HG02943 (cell line): ENCODE data around the gene NOX5.

Source experiments
- ATAC-seq: cut with Tn5 transposase; IDR thresholded peaks from one replicate; pipeline ENCODE4 v1.9.1; 2021; ENCODE audit warnings: mild to moderate bottlenecking, low read depth, moderate library complexity; ENCODE audit not compliant: unreplicated experiment

The NOX5 gene

DNA sequence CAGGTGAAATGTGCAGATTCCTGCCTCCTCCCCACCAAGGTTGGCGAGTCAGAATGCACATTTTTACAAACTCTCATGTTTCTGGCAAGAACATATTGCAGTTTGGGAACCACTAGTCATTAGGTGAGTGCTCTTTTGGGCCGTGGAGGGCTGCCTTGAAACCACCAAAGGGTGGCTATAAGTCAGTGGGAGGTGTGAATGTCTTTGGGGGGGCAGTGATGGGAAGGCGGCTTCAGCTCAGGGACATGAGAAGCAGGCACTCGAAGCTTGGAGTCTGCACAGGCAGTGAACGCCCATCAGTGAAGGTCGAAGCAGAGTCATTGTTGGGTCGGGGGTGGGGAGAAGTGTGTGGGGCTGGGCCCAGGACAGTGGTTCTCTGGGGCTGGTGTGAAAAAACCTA, 1.1 kb downstream of the NOX5 start:
- ATAC-seq: no peak

DNA sequence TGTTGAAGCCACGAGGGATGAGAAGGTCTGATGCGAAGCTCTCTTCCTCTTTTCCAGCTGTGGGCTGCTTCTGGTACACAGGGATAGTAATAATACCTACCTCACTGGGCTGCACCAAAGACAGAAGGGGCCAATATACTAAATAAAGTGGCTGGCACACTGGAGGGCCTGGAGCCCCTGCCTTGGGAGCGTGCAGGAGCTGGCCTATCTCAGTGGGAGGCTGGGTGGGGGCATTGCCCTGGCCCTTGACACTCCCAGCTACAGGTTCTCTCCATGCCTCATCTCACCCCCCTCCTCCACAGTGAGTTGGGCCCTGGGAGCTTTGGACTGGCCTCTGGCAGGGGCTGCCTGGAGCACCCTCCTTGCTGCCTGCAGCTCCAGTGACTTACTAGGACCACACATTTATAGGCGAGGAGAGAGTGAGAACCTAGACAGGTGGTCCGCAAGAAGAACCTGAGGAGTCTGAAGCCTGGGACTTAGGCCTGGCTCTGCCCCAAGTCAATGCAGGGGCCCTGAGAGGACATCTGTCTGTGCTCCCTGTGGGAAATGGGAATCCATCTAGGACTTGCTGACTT, 1.6 kb downstream of the NOX5 start:
- no peak for ATAC-seq

GRCh38 chr15:69017978-69018377, 3.5 kb downstream of the NOX5 start:
- ATAC-seq: no peak

DNA sequence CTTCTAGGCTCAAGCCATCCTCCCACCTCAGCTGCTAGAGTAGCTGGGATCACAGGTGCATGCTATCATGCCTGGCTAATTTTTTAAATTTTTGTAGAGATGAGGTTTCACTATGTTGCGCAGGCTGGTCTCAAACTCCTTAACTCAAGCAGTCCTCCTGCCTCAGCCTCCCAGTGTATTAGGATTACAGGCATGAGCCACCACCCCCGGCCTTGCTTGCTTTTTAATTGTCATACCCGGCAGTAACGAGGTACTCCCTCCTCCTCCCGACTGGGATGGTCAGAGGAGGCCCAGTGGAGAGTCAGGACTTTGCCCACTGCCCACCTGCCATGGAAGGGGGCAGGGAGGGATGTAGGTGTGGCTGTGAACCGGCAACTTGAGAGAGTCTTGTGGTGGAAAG, 4.5 kb downstream of the NOX5 start:
- ATAC-seq: no peak

DNA sequence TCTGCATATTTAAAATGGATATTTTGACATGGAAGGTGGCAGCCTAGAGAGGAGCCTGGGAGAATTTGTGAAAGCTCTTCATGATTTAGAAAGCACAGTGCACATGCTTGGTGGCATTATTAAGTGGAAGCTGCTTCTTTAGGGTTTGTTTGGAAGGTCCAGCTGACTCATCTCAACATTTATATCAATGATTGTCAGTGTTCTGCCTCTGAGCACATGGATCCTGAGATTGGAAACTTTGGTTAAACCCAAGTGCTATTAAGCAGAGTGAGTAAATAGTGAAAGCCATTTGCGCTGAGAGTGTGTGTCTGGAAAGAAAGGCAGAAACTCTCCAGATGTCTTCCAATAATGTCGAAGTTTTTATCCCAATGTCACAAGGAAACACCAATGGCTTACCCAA, 7.4 kb downstream of the NOX5 start:
- no peak for ATAC-seq

DNA sequence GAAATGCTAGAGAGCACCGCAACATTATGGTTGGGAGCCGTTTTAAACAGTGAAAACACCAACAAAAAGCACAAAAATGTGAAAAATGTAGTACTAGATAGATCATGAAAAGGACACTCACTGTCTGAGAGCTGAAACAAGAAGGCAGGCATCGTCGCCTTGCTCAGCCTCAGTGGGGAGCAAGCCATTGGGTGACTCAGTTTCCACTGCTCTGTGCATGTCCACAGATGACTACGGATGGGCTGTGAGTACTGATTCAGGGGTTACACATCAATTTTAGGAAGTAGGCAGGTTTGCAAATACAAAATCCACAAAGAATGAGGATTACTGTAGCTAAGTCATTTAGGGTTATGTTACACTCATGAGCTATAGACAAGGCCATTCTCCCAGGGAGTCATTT, 10.8 kb downstream of the NOX5 start:
- no peak for ATAC-seq

DNA sequence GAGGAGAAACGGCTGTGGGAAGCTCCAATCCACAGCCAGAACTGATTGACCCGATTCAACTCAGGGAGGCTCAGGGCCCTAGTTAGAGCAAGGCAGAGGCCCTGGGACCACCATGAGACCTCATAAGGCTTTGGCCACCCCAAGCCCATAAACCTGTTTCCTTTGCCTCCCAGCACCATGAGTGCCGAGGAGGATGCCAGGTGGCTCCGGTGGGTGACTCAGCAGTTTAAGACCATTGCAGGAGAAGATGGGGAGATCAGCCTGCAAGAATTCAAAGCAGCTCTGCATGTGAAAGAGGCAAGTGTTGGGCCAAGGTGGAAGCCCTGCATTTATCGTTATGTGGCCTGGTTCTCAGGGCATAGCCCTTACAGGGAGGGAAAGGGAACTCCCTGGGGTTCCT, 11.9 kb downstream of the NOX5 start:
- ATAC-seq: no peak

DNA sequence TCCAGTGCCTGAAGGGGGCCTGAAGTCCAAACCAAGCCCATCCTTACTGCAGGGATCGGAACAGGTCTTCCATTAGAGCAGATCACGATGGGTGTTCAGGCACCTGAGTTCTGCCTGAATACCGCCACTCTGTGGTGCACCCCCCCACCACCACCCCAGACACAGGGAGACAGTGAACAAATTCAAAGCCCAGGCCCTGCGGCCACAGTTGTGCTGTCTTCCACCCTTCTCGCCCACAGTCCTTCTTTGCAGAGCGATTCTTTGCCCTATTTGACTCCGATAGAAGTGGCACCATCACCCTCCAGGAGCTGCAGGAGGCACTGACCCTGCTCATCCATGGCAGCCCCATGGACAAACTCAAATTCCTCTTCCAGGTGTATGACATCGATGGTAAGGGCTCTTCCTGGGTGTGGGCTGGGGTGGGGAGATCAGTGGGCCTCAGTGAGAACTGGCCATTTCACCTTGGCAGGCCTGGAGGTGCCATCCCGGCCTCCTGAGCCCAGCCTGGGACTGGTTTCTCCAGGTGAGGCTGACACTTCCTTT, 13.6 kb downstream of the NOX5 start:
- no peak for ATAC-seq

GRCh38 chr15:69031013-69032001, 16.8 kb downstream of the NOX5 start:
- no peak for ATAC-seq

- ATAC-seq: no peak
Measured at GRCh38 chr15:69032031-69032430, 17.5 kb downstream of the NOX5 start.

- no peak for ATAC-seq
Measured at GRCh38 chr15:69032703-69033373, 18.3 kb downstream of the NOX5 start.

DNA sequence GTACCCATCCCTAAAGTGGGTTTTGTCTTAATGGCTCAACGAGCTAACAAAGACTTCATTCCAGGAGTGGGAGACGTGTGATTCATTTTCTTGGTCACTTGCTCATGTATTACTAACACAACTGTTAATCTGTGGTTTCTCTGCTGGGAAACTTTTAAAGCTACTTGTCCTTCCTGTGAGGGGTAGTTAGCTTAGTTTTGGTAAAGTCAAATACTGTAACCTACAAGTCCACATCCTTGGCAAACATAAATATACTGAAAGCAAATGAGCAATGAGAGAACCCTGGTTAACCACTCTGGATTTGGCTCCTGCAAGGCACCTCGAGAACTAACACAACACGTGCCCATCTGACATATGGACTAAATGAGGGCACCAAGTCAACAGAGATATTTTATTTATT, 19.9 kb downstream of the NOX5 start:
- no peak for ATAC-seq

GRCh38 chr15:69035205-69035917, 20.9 kb downstream of the NOX5 start:
- no peak for ATAC-seq

DNA sequence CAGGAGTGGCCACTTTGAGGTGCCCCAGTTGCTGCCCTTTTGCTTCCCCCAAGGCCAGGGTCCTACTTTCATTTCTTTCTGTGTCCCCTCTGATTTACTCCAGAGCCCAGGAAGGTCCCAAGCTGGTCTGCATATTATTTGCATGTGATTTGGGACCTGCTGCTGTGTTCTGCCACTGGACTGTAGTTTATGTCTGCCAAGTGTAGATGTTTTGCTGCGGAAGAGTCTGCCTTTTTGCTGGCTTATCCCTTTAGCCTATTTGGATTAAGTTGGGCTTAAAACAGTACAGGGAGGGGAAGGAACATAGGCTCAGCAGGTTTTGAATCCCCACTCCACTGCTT, 21.4 kb downstream of the NOX5 start:
- ATAC-seq: no peak

DNA sequence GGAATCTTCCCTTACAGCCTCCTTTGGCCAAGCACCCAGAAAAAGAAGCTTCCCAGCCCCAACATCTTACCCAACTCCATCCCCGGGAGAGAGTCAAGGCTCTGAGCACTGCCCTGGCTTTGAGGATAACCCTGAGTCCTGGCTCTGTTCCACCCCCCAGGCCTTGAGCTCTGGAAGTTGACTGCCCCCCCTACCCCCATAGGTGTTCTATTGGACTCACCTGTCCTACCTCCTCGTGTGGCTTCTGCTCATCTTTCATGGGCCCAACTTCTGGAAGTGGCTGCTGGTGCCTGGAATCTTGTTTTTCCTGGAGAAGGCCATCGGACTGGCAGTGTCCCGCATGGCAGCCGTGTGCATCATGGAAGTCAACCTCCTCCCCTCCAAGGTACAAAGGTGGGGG, 22.3 kb downstream of the NOX5 start:
- no peak for ATAC-seq

DNA sequence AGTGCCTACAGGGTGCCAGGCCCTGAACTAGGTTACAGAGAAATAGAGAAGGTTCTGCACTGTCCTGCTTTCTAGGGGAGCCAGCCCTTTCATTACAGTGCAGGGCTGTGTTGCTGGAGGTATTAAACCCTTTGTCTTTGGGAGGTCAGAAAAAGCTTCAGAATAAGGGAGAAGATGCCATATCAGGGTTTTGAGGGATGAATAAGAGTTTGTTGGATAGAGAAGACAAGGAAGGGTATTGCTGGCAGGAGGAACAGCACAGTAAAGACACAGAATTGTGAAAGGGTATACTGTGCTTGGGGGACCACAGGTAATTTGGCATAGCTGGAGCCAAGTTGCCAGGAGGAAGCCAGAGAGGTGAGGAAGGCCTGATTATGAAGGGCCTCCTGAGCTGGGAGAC, 23.0 kb downstream of the NOX5 start:
- no peak for ATAC-seq

GRCh38 chr15:69037977-69038376, 23.5 kb downstream of the NOX5 start:
- no peak for ATAC-seq

GRCh38 chr15:69038508-69038907, 24.0 kb downstream of the NOX5 start:
- no peak for ATAC-seq

GRCh38 chr15:69039516-69040225, 25.2 kb downstream of the NOX5 start:
- no peak for ATAC-seq

GRCh38 chr15:69042531-69042930, 28.0 kb downstream of the NOX5 start:
- ATAC-seq: no peak
